ENCODE measurements around the gene NSD1.

The NSD1 gene, protein sequence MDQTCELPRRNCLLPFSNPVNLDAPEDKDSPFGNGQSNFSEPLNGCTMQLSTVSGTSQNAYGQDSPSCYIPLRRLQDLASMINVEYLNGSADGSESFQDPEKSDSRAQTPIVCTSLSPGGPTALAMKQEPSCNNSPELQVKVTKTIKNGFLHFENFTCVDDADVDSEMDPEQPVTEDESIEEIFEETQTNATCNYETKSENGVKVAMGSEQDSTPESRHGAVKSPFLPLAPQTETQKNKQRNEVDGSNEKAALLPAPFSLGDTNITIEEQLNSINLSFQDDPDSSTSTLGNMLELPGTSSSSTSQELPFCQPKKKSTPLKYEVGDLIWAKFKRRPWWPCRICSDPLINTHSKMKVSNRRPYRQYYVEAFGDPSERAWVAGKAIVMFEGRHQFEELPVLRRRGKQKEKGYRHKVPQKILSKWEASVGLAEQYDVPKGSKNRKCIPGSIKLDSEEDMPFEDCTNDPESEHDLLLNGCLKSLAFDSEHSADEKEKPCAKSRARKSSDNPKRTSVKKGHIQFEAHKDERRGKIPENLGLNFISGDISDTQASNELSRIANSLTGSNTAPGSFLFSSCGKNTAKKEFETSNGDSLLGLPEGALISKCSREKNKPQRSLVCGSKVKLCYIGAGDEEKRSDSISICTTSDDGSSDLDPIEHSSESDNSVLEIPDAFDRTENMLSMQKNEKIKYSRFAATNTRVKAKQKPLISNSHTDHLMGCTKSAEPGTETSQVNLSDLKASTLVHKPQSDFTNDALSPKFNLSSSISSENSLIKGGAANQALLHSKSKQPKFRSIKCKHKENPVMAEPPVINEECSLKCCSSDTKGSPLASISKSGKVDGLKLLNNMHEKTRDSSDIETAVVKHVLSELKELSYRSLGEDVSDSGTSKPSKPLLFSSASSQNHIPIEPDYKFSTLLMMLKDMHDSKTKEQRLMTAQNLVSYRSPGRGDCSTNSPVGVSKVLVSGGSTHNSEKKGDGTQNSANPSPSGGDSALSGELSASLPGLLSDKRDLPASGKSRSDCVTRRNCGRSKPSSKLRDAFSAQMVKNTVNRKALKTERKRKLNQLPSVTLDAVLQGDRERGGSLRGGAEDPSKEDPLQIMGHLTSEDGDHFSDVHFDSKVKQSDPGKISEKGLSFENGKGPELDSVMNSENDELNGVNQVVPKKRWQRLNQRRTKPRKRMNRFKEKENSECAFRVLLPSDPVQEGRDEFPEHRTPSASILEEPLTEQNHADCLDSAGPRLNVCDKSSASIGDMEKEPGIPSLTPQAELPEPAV (N-terminal part only)

DNA sequence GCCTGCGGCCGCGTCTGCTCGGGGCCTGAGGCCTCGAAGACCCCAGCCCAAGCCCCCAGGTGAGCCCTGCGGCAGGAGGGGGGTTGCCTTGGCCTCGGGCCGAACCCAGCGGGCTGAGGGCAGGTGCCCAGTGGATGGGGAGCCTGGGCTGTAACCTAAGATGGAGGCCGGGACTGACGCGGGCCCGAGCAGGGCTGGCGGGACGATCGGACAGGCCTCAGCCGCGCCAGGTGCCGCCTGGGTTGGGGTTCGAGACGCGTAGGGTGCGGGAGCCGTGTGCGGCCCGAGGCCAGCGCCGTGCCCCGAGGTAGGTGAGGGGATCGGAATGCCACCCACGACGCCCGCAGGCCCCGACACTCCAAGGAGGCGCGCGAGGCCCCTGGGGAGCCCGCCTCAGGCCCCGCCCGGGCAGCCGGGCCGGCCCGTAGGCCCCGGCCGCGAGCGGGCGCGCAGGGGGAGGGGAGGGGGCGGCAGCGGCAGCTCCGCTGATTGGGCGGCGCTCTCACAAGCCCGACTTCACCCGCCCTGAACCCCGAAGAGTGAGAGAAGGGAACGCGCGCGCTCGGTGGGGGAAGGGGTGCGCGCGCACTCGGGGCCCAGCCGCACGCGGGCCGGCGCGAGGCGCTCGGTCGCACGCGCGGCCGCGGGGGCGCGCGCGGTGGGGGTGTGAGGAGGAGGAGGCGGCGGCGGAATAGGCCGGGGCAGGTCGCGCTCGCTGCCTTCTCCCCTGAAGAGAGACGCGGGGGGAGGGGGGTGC lies at the start of gene NSD1:
TSS of gene NSD1 (plus strand) at position 678 of the 757 bp plus-strand sequence. CDS start 1,331 bp downstream, outside the sequence.
- FAIRE-seq (no peak), DNase-seq (ENCODE audit: low spot score) (peak; percentile 91)

DNA sequence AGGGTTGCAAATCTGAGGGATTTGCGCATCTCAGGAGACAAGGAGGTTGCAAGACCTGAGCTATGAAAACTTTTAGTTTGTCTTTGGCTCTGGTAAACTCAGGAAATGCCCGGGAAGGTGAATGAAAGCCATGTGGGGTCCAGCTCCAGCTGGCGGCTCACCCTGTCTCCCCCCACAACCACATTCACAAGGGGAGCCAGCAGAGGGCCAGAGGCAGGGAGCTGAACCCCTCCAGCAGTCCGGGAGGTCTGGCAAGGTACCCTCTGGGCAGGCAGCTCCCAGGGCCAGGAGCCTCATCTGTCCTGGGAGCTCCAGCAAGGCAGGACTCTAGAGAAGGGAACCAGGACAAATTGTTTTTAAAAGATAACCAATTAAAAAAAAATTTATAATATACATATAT lies 49.4 kb upstream of the NSD1 start:
- DNase-seq (ENCODE audit: low spot score) (no peak), FAIRE-seq (no peak)

DNA sequence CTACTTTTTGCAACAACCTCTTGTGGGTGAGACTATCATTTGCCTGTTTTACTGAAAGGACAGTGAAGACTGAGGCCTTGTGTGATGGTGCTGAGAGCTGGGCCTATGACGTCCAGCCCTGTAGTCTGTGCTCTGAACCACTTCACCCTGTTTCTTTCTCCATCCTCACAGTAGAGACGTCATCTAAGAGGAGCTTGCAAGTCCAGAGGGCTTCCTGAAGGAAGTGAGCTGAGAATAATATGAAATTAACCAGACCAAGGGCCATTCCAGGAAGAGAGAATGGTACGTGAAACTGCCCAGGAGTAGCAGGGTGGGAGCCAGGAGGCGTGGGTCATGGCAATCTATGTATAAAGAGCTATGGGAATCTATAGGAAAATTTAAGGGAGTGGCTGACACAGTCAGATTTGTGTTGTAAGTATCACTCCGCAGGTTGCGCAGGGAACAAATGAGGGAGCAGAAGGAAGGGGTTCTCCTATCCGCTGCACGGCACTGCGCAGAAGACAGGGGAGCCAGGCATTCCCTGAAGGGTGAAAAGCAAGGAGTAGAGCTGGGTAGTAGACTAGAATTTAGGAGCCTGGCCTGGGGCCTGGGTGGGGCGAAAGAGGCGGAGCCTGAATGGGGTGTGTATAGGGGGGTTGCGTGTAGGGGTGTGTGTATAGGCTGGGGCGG lies 47.5 kb upstream of the NSD1 start:
- FAIRE-seq, result peak; percentile 30

DNA sequence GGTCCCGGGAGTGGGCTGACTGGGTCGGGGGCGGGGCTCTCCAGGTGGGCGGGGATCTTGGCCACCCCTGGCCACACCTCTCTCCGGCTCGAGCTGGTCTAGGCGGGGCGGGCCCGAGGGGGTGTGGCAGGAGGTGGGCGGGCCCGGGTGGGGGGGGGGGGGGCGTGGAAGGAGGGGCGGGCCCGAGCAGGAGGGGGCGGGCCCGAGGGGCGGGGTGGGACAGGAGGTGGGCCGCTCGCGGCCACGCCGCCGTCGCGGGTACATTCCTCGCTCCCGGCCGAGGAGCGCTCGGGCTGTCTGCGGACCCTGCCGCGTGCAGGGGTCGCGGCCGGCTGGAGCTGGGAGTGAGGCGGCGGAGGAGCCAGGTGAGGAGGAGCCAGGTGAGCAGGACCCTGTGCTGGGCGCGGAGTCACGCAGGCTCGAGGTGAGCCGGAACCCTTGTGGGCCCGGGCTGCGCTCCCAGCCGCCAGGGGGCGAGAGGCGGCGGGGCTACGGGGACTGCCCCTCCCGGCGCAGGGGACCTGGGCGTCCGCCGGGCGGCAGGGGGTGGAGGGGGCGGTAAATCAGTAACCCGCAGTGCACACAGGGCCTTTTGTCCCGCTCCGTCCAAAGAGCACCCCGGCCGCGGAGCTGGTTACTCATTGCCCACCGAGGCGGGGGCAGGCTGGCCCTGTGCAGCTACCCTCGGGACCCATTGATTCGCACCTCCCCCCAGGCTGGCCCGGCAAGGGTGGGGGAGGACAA lies 46.7 kb upstream of the NSD1 start, which contains the start of gene FGFR4:
TSS of gene FGFR4 (plus strand) at position 262 of the 744 bp plus-strand sequence. CDS start 2,688 bp downstream, outside the sequence.
- FAIRE-seq (peak; percentile 83), DNase-seq (ENCODE audit: low spot score) (peak; percentile 96)

More for the DNA sequence above, 47.5 kb upstream of the NSD1 start:
- no peak for DNase-seq (ENCODE audit: low spot score)

DNA sequence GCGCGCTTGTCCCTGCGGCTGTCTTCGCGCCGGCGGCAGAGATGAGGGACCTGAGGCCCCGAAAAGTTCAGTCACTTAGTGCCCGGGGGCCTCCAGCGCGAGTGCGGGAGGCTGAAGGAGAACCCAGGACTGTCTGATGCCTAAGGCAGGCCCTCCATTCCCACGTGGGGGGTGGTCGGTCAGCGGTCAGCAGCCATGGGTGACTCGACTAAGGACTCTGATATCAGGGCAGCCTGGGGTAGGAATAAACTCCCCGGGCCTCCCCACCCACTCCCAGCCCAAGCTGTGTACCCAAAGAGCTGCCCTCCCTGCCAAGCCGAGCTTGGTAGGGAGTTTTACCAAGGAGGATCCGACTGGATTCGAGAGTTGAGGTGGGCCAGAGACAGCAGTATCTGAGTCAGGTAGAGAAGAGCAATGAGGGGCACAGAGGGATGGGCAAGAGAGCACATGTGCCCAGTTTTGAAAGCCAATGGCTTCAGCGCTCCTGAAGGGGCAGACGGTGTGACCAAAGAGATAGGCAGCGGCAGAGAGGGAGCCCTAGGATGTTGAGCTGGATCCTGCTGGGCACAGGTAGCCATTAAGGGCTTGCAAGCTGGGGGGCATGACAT lies 46.1 kb upstream of the NSD1 start:
- no peak for DNase-seq (ENCODE audit: low spot score)
- FAIRE-seq, result peak; percentile 17

DNA sequence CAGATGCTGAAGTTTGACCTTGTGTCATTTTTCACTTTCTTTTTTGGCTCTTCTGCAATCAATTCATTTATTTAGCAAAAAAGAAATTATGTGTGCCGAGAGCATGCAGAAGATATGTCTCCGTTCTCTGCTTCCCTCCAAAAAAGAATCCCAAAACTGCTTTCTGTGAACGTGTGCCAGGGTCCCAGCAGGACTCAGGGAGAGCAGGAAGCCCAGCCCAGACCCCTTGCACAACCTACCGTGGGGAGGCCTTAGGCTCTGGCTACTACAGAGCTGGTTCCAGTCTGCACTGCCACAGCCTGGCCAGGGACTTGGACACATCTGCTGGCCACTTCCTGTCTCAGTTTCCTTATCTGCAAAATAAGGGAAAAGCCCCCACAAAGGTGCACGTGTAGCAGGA lies 44.4 kb upstream of the NSD1 start:
- FAIRE-seq (no peak), DNase-seq (ENCODE audit: low spot score) (no peak)

DNA sequence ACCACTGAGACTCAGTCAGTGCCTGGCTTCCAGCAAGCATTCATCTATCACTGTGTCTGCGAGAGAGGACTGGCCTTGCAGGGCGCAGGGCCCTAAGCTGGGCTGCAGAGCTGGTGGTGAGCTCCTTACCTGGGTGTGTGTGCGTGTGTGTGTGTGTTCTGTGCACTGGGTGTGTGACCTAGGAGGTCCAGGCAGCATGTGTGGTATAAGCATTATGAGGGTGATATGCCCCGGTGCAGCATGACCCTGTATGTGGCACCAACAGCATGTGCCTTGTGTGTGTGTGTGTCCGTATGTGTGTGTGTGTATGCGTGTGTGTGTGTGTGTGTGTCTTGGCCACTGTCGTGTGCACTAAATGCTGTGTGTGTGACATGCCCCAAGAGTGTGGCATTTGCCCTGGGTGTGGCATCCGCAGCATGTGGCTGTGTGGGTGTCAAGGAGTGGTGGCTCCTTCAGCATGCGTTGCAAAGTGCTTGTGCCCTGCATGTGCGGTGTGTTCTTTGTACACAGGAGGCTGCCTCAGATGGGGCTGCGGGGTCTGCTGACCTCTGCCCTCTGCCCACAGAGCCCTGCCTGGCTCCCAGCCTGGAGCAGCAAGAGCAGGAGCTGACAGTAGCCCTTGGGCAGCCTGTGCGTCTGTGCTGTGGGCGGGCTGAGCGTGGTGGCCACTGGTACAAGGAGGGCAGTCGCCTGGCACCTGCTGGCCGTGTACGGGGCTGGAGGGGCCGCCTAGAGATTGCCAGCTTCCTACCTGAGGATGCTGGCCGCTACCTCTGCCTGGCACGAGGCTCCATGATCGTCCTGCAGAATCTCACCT lies 43.5 kb upstream of the NSD1 start:
- FAIRE-seq (peak; percentile 84), DNase-seq (ENCODE audit: low spot score) (no peak)

DNA sequence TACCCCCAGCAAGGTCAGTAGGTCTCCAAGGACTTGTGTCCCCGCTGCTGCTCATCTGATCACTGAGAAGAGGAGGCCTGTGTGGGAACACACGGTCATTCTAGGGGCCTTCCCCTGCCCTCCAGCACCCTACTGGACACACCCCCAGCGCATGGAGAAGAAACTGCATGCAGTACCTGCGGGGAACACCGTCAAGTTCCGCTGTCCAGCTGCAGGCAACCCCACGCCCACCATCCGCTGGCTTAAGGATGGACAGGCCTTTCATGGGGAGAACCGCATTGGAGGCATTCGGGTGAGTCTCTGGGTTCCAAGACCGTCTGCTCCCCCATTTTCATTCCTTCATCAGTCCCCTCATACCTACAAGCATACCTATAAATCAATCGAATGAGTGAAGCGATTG lies 42.8 kb upstream of the NSD1 start:
- DNase-seq (ENCODE audit: low spot score), result no peak
- no peak for FAIRE-seq

DNA sequence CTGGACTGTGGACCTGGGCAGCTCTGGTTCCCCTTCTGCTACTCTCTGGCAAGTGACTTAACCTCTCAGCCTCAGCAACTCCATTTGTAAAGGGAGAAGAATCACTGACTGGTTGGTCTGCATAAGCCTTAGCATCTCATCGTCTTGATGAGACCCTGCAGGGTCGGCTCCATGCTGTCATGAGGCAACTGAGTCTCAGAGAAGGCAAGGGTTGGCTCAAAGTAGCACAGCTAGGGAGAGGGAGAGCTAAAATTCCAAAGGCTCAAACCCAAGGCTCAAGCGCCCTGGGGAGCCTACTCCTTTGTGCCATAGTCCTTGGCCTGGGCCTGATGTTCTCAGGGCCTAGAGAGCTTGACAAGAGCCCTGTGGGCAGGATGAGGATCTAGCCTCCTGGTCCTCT lies 42.3 kb upstream of the NSD1 start:
- FAIRE-seq (no peak), DNase-seq (ENCODE audit: low spot score) (no peak)

DNA sequence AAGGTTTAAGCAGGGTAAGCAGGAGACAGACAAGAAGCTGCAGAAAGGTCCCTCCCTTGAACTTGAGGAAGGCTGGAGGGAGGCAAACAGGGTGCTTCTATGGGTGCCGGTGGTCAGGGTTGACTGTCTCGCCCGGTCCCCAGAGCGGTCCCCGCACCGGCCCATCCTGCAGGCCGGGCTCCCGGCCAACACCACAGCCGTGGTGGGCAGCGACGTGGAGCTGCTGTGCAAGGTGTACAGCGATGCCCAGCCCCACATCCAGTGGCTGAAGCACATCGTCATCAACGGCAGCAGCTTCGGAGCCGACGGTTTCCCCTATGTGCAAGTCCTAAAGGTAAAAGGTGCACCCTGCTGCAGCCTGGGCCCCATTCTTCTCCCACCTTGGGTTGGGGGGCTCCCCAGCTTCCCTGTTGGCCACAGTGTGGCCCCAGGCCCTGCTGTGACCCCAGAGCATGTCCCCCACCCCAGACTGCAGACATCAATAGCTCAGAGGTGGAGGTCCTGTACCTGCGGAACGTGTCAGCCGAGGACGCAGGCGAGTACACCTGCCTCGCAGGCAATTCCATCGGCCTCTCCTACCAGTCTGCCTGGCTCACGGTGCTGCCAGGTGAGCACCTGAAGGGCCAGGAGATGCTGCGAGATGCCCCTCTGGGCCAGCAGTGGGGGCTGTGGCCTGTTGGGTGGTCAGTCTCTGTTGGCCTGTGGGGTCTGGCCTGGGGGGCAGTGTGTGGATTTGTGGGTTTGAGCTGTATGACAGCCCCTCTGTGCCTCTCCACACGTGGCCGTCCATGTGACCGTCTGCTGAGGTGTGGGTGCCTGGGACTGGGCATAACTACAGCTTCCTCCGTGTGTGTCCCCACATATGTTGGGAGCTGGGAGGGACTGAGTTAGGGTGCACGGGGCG lies 41.1 kb upstream of the NSD1 start:
- DNase-seq (ENCODE audit: low spot score), result no peak
- no peak for FAIRE-seq

DNA sequence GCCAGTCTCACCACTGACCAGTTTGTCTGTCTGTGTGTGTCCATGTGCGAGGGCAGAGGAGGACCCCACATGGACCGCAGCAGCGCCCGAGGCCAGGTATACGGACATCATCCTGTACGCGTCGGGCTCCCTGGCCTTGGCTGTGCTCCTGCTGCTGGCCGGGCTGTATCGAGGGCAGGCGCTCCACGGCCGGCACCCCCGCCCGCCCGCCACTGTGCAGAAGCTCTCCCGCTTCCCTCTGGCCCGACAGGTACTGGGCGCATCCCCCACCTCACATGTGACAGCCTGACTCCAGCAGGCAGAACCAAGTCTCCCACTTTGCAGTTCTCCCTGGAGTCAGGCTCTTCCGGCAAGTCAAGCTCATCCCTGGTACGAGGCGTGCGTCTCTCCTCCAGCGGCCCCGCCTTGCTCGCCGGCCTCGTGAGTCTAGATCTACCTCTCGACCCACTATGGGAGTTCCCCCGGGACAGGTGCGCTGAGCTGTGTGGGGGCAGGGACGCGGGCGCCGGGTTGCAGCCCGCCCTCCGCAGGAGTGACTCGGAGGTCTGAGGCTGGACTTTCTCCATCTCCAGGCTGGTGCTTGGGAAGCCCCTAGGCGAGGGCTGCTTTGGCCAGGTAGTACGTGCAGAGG lies 40.4 kb upstream of the NSD1 start:
- FAIRE-seq, result no peak
- DNase-seq (ENCODE audit: low spot score), result no peak

DNA sequence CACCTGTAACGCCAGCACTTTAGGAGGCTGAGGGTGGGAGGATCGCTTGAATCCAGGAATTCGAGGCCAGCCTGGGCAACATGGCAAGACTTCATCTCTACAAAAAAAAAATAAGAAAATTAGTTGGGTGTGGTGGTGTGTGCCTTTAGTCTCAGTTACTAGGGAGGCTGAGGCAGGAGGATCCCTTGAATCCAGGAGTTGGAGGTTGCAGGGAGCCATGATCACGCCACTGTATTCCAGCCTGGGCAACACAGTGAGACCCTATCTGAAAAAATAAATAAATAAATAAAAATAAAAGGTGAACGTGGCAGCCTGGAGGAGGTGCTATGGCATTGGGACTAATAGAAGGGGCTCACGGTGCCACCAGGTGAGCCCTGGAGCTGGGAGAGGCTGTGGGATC lies 39.8 kb upstream of the NSD1 start:
- FAIRE-seq, result no peak

DNA sequence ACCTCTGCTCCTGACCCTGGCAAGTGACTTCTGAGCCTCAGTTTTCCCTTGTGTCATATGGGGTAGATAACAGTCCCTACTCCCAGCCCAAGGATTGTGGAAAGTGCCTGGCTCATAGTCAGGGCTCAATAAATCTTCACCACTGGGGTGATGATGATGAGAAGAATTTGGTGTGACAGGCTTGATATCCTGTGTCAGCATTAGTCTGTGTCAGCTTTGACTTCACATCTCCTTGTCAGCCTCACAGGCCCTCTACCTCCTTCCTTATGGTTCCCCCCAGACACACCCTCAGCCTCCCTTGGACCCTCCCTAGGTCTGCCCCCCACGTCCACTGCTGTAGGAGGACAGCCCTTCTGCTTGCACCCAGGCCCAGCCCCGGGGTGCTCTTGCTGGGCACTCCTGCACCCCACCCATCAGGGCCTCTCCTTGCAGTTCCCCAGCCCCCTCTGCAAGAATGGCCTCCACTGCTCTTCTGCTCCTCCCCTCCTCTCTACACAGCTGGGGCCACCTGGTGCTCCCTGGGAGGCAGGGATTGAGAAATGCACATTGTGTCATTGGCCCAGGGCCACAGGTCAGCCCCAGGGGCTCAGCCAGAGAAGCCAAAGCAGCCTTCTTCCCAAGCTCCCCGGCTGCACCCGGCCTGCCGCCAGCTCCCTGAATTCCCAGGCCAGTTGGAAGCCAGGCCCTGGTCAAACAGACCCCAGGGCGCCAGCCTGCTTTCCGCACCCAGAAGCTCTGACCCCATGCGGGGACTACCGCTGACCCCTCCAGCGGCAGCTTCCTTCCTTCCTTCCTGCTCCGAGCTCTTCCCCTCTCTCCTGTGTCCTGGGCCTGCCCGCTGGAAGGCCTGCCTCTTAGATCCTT lies 39.1 kb upstream of the NSD1 start:
- DNase-seq (ENCODE audit: low spot score) (no peak), FAIRE-seq (no peak)

More for the DNA sequence above, 39.8 kb upstream of the NSD1 start:
- no peak for DNase-seq (ENCODE audit: low spot score)

DNA sequence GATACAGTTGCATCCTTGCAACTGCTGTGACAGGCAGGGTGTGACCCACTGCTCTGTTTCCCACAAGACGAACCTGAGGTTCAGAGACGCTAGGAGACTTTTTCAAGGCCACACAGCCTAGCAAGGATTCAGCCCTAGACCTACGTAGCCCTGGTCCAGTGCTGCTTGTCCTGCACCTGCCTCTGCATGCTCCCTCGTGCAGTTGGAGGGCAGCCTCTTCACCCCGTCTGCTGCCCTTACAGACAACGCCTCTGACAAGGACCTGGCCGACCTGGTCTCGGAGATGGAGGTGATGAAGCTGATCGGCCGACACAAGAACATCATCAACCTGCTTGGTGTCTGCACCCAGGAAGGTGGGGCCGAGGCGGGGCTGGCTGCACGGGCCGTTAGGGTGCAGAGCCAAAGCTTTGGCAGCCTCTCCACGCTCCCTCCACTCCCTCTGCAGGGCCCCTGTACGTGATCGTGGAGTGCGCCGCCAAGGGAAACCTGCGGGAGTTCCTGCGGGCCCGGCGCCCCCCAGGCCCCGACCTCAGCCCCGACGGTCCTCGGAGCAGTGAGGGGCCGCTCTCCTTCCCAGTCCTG lies 38.4 kb upstream of the NSD1 start:
- no peak for FAIRE-seq
- DNase-seq (ENCODE audit: low spot score), result no peak

Data from urothelium cell line (cell line).